ENCODE measurements around the gene RNF130.

The RNF130 gene

GRCh38 chr5:179926657-179927056, 144.9 kb downstream of the RNF130 start:
- no peak for DNase-seq (ENCODE audit: low read depth)
- no peak overlapping the region for H3K4me3 ChIP-seq (replicated peaks; ENCODE audit: low read depth, low read length)
- TF ChIP-seq CTCF (IDR thresholded peaks at IDR 0.05; ENCODE audit: low read length, missing control alignments), result no peak

- no peak for DNase-seq (ENCODE audit: low read depth)
- TF ChIP-seq CTCF (IDR thresholded peaks at IDR 0.05; ENCODE audit: low read length, missing control alignments), result no peak
- no peak overlapping the region for H3K4me3 ChIP-seq (replicated peaks; ENCODE audit: low read depth, low read length)
These were observed 148.1 kb downstream of the RNF130 start for GRCh38 chr5:179923436-179923835.

- H3K4me3 ChIP-seq (replicated peaks; ENCODE audit: low read depth, low read length), result no peak overlapping the region
- no peak for TF ChIP-seq CTCF (IDR thresholded peaks at IDR 0.05; ENCODE audit: low read length, missing control alignments)
- no peak for DNase-seq (ENCODE audit: low read depth)
These were observed 151.4 kb downstream of the RNF130 start for GRCh38 chr5:179920175-179920574.

- TF ChIP-seq CTCF (IDR thresholded peaks at IDR 0.05; ENCODE audit: low read length, missing control alignments), result no peak
- H3K4me3 ChIP-seq (replicated peaks; ENCODE audit: low read depth, low read length), result no peak overlapping the region
- DNase-seq (ENCODE audit: low read depth), result no peak
These were observed 152.0 kb downstream of the RNF130 start for GRCh38 chr5:179919487-179920060.

GRCh38 chr5:179918742-179919486, 152.6 kb downstream of the RNF130 start:
- DNase-seq (ENCODE audit: low read depth), result no peak
- no peak for TF ChIP-seq CTCF (IDR thresholded peaks at IDR 0.05; ENCODE audit: low read length, missing control alignments)
- H3K4me3 ChIP-seq (replicated peaks; ENCODE audit: low read depth, low read length), result no peak overlapping the region

- no peak for TF ChIP-seq CTCF (IDR thresholded peaks at IDR 0.05; ENCODE audit: low read length, missing control alignments)
- no peak for DNase-seq (ENCODE audit: low read depth)
These were observed 155.0 kb downstream of the RNF130 start for GRCh38 chr5:179916523-179916922.

More at GRCh38 chr5:179916523-179916922, 155.0 kb downstream of the RNF130 start:
- H3K4me3 ChIP-seq (replicated peaks; ENCODE audit: low read depth, low read length), result no peak overlapping the region
